ENCODE results near the gene MLLT10.

Gene MLLT10

DNA sequence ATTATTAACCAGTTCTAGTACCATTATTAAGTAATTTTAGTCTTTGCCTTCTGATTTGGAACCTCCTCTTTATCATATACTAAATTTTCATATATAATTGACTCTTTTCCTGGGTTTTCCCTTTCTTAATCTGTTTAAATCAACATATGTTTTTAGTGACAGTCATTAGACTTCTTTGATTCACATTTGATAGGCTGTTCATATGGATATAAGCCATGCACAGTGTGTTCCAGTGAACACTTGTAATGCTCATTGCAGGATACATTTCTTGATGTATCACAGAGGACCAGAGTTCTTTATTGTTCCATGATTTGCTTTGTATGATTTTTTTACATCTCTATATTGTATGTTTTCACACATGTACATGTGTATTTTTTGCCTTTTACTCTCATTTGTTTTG is 114.0 kb downstream of the MLLT10 start:
- no peak for DNase-seq

DNA sequence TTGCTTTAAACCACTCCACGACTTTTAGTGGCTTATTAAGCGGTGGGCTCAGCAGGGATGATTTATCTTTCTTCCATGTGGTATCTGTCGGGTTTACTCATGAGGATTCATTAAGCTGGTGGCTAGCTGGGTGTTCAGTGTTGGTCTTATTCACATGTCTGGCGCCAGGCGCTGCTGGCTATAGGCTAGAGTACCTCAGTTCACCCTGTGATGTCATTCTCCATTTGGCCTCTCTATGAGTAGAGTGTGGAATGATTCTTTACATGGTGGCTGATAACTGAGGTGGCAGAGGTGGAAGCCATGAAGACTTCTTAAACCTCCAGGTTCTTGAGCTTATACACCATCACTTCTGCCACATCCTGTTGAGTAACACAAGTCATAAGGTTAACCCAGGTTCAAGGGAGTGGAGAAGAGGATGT is 115.4 kb downstream of the MLLT10 start:
- DNase-seq, result no peak

DNA sequence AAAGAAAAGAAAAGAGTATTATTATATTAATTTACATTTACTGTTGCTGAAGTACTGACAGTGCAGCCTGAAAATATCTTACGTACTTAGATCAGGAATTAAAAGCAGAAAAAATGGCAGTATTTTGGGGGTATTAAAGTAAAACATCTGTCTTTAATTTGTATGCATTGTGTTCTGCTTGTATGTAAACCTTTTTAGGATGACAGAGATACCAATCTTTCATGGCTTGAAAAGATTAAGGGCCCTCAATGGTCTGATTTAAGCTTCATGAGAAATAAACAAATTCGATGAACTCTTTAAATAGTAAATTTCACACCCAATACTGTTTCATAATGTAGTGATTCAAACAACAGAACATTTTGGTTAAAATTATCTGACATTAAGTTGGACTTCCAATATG is 116.3 kb downstream of the MLLT10 start:
- DNase-seq, result no peak

DNA sequence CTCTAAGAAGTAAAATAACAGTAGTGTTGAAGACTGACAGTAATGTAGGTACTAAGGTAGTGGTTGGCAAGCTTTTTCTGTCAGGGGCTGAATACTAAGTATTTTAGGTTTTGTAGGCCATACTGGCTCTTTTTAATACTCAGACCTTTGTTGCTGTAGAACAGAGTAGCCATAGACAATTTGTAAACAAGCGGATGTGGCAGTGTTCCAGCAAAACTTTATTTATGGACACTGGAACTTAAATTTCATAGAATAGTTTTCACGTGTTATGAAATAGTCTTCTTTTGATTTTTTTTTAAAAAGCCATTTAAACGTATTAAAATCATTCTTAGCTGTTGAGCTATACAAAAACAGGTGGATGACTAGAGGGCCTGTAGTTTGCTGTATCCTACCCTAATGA is 121.2 kb downstream of the MLLT10 start:
- no peak for DNase-seq

- DNase-seq, result no peak
These were observed 121.7 kb downstream of the MLLT10 start for GRCh38 chr10:21655687-21656086.

GRCh38 chr10:21661087-21661486 is 127.1 kb downstream of the MLLT10 start:
- DNase-seq, result no peak

DNA sequence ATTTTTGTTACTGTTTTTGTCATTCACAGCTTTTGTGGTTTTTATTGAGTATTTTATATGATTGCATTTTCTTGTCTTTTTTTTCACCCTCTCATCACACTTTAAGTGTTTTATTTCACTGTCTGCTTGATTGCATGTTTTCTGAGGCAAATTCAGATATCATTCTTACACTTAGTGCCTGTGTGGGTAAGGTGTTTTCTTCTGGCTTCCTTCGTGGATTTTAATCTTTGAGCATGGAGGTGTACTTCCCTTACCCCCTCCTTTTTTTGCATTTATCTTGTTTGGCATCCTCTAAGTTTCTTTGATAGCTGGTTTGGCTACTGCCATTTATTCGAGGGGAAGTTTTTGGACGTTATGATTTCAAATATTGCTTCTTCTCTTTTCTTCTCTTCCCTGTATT is 127.9 kb downstream of the MLLT10 start:
- no peak for DNase-seq

- DNase-seq, result no peak
These were observed 128.6 kb downstream of the MLLT10 start for GRCh38 chr10:21662635-21663034.

DNA sequence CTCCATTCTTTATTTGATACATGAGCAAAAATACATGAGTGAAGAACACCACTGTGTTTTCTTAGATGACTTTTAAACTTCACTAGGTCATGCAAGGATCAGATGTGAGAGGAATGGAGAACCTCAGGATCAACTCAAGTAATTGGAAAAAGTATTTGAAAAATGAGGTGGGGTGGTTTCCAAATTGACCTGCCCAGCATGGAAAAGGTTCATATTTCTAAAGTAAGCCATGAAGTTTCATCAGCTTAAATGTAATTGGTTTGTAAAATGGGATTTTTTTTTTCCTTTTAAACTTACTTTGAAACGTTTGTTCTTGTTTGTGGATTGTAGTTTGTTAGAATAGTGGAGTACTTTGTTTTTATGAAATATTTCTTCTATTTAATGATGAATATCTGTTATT is 134.8 kb downstream of the MLLT10 start:
- DNase-seq, result no peak

GRCh38 chr10:21670391-21670790 is 136.4 kb downstream of the MLLT10 start:
- DNase-seq, result peak in 1 of 4 experiments; percentile 6

- DNase-seq, result no peak
These were observed 139.6 kb downstream of the MLLT10 start for GRCh38 chr10:21673668-21674067.

DNA sequence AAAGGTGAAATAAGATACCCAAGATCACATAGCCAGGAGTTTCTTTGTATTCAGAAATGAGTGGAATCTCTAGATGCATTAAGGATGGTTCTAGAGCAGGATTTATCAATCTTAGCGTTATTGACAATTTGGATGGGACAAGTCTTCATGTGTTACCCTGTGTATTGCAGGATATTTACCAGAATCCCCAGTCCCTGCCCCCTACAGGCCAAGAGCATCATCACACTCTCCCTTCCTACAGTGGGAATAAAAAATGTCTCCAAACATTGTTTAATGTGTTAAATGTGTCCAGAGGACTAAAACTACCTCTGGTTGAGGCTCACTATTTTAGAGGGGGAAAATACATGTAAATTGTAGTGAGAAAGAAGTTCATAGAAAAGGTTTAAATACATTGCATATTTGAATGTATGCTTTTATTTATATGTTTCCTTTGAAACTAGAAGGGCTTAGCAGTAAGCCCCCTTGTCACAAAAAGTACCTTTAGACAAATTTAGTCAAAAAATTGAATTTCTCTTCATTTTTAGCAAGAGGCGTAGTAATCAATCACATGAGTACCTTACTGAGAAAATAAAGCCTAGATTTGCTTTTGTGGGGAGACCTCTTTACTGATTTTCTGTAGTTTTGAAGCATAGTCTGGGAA is 141.2 kb downstream of the MLLT10 start:
- peak; percentile 46 to 61 (median 53) for DNase-seq

DNA sequence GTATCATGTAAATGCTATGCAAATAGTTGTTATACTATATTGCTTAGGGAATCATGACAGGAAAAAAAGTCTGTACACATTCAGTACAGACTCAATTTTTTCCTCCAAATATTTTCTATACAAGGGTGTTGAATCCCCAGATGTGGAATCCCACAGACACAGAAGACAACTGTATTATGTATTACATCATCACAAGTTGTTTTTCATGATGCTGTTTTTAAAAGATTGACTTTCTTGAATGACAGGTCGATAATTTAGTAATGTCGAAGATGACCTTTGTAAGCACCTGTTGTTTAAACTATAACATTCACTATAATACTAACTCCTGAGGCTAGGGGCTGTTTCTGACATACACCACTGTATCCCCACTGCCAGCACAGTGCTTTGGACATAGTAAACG is 143.5 kb downstream of the MLLT10 start:
- DNase-seq, result no peak

DNA sequence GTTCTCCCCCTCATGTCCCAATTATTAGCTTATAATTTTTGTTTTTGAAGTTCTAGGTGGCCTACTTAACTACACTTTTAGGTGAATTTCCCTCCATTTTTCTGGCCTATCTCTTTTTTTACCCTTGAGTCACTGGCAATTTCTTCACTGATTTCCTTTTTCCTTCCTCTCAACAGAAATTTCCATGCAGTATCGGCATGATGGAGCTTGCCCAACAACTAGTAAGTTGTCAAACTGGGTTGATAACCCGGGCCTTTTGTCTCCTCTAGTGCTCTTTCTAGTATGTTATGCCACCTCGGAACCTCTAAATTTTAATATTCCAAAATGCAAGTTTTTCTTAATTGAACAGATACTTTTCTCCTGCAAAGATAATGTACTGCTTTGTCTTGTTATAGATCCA is 147.1 kb downstream of the MLLT10 start:
- no peak for DNase-seq

DNA sequence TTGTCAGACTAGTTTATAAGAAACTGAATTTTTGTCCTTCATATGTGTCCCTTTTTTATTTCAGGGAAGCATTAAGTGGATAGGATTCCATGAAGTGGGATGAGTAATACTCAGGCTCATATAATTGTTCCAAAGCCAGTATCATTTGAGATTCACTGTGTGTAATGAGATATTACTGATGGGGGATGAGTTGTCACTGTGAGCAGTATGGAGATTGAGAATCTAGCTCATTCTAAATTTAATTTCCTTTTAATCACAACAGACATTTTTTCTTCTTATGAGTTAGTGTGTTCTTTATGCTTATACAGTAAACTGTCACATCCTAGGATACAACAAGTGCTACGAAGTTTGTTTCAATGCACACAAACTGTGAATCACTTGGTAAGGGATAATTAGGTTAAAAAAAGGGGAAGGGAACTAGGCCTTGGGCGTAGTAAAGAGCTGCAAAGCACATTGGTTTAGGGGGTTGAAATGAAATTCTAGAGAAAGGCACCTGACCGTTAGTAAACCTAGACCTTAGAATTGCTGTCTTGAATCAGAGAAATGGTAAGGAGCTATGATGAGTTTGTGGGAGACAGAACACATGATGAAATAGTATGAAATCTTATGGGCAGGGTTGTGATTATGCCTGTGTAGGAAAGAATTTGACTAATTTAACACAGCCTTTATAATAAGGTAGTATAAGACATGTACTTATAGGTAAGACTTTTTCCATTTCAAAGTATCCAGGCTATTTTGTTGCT is 153.4 kb downstream of the MLLT10 start:
- DNase-seq, result peak in 2 of 4 experiments; percentile 5 to 20

- no peak for DNase-seq
These were observed 153.9 kb downstream of the MLLT10 start for GRCh38 chr10:21688009-21688332.

DNA sequence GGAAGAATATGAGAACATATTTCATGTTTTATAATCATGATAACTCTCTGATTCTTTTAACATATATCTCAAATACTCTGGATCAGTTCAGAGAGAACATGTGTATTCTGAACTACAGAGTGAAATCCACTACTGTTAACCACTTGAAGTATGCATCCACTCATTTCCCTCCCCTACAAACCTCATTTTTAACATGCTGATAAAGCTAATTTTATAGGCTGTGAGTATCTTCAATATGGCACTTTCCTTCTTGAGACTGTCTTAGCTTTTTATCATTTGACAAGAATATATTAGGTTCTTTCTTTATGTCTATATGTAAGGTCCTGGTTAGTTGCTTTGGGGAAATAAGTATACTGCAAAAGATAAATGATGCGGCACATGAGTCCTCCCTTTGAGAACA is 154.8 kb downstream of the MLLT10 start:
- DNase-seq, result no peak

DNA sequence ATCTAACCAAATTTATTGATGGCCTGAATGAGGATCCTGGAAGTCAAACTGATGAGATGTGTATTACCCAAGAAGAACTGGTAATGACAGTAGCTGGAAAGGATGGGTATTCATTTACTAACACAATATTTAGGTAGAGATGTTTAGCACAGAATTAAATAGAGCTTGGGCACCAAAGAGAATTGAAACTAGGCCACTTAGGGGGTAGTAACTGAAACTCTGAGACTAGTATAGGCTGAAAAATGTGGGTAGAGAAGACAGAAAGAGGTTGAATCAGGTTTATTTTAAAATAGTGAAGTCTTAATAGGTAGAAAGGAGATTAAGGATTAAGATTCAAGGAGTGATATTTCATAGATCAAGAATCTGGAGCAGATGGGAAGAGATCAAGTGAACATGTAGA is 155.8 kb downstream of the MLLT10 start:
- DNase-seq, result no peak

- DNase-seq, result no peak
These were observed 158.9 kb downstream of the MLLT10 start for GRCh38 chr10:21692916-21693315.

- DNase-seq, result no peak
These were observed 159.4 kb downstream of the MLLT10 start for GRCh38 chr10:21693418-21693817.

DNA sequence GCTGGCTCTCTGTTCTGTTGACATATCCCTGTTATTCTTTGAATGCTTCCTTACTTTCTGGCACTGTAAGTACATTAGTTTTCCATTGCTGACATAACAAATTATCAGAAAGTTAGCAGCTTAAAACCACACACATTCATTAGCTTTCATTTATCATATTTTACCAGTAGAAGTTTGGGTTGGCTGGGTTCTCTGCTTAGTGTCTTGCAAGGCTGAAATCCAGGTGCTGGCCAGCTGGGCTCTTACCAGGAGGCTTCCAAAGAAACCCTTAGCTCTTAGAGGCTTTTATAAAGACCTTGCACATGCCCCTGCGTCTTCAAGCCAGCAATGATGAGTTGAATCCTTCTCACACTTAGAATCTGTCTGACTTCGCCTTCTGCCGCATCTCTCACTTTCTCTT is 160.6 kb downstream of the MLLT10 start:
- no peak for DNase-seq

- DNase-seq, result no peak
These were observed 162.3 kb downstream of the MLLT10 start for GRCh38 chr10:21696302-21696701.

DNA sequence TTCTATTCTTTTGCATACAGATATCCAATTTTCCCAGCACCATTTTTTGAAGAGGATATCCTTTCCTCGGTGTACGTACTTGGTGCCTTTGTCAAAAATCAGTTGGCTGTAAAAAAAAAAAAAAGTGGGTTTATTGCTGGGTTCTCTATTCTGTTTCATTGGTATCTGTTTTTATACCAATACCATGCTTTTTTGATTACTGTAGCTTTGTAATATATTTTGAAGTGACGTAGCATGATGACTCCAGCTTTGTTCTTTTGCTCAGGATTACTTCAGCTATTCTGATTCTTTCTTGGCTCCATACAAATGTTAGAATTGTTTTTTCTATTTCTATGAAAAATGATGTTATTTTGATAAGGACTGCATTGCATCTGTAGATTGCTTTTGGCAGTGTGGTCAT is 165.5 kb downstream of the MLLT10 start:
- no peak for DNase-seq

DNA sequence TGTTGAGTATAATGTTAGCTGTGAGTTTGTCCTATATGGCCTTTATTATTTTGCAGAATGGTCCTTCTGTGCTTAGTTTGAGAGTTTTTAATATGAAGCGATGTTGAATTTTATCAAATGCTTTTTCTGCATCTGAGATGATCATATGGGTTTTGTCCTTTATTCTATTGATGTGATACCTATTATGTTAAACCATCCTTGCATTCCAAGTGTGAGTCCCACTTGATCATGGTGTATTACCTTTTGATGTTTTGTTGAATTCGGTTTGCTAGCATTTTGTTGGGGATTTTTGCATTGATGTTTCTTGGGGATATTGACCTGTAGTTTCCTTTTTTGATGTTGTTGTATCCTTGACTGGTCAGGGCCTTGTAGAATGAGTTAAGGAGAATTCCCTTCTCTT is 166.4 kb downstream of the MLLT10 start:
- DNase-seq, result peak in 1 of 4 experiments; percentile 7

DNA sequence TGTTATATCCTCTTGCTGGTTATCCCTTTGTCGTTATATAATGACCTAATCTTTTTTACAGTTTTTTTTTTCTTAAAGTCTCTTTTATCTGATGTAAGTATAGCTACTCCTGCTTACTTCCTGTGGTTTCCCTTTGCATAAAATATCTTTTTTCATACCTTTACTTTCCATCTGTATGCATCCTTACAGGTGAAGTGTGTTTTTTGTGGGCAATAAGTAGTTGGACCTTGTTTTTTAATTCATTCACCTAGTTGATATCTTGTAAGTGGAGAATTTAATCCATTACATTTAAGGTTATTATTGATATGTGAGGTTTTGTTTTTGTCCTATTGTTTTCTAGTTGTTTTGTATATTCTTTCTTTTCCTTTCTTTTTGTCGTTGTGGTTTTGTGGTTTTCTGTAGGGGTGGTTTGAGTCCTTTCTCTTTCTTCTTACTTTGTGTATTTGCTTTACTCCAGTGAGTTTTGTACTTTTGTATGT is 168.6 kb downstream of the MLLT10 start:
- no peak for DNase-seq
